Activated CD8-positive, alpha-beta memory T cell treated with anti-CD3 and anti-CD28 coated beads for 48 hours (primary cell): ENCODE data around the gene CAP1.
A peak's percentile ranks its signal among the peaks of the same experiment; 100 is the strongest.
"Not testable (repeated sequence)": the region's sequence is repeated elsewhere in the genome, so short reads cannot be mapped to it uniquely, and the experiment has no call there.

ENCODE experiments used
- DNase-seq, 3 experiments: peaks; one replicate each; pipeline ENCODE4 v3.0.0-alpha.2; 2020; ENCODE audit warnings: low read depth in 2 of 3, low spot score in 2 of 3

CAP1 gene

DNA sequence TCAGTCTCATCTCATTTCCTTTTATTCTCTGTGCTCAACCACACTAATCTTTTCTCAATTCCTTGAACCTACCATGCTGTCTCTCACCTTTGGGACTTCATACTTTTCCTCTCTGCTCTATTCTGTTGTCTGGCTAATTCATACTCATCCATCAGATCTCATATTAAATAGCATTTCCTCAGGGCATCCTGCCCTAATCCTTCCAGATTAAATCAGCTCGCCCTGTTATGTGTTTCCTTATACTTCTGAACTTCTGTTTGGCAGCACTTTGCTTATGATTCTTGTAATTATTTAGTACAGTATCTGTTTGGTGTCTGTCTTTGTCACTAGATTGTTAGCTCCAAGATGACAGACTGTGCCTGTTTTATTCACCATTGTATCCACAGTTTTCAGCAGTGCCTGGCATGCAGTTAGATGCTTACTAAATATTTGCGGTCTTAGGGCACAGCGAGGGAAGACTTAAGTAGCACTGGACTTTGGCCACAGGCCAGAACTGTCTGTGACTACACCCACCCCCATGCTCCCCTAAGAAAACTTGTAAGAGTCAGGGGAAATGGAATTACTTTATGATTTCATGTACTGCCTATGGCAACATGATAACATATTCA is 9.9 kb upstream of the CAP1 start:
- DNase-seq = no peak

DNA sequence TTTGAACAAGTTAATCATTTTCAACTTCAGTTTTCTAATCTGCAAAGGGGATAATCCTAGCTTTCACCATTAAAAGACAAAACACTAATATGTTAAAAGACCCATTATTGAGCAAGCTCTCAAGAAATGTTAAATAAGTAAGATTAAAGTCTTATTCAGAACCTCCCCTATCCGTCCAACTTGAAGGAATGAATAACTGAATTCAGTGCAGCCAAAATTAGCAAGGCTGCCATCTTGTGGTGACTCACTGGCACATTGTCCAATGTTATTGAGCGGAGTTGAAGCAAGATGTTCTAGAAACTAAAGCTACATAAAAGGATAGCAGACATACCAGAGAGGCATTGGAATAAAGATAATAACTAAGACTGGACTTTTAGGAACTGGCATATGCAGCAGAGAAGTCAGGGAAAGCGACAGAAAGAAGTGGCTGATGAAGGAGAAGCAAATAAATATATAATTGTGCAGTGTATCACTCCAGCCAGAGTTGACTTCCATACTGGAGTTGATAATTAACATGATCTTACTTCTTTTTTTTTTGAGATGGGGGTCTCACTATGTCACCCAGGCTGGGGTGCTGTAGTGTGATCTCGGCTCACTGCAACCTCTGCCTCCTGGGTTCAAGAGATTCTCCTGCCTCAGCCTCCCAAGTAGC is 8.2 kb upstream of the CAP1 start:
- DNase-seq = no peak

DNA sequence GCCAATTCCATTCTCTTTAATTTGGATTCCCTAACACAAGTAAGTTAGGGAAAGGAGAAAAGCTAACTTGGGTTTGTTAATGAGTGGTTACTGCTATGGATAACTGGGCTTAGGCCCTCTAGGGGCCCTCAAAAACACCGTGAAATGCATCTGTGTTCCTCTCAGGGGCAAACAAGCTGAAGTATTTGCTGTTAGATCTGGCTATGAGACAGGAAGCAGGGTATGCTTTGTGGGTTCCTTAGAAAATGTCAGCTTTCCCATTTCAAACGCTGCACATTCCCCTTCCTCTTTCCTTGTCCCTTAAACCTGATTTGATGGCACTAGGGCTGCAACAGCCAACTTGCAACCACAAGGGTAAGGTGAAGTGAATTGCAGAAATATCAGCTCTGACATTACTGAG is 5.7 kb upstream of the CAP1 start:
- DNase-seq = no peak

DNA sequence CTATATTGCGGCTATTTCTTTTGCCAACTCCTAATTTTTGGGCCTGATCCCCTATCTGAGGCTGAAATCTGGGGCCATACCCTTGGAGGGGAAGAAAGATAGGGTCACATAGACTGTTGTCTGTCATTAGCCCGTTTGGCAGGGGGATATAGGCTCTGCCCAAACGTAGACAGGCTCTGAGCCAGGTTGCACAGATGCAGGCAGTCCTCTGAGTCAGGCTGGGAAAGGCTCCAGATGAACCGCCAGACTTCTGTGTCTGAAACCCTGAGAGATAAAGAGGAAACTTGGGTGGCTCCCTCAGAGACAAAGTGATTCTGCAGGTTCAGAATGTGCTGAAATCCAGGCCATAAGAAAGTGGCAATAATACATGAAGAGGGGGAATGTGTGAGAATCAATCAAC is 4.0 kb upstream of the CAP1 start:
- DNase-seq = no peak

DNA sequence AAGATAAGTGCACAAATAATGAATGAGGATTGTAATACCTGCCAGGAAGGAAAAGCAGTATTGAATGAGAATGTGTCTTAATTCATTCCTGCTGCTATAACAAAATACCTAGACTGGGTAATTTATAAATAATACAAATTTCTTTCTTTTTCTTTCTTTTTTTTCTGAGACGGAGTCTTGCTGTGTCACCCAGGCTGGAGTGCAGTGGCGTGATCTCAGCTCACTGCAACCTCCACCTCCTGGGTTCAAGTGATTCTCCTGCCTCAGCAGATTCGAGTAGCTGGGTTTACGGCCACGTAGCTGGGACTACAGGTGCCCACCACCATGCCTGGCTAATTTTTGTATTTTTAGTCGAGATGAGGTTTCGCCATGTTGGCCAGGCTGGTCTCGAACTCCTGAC is 3.3 kb upstream of the CAP1 start:
- not testable (repeated sequence) for DNase-seq

DNA sequence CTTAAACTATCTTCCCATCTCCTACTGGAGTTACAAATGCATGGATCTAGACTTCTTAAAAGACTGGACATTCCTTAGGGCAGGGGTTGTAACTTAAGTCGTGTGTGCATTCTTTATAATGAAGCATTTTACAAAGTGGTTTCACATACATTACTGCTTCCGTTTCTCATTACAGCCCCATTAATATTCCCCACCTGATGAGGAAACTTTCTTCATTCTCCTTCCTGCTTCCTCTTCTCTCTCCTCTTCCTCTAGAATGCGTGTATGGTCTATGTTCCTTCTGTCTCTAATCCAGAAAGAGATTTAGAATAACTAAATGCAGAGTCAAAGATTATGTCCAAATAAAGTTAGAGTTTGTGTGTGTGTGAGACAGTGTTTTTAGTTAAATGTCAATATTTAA is 1.8 kb upstream of the CAP1 start:
- no peak for DNase-seq

DNA sequence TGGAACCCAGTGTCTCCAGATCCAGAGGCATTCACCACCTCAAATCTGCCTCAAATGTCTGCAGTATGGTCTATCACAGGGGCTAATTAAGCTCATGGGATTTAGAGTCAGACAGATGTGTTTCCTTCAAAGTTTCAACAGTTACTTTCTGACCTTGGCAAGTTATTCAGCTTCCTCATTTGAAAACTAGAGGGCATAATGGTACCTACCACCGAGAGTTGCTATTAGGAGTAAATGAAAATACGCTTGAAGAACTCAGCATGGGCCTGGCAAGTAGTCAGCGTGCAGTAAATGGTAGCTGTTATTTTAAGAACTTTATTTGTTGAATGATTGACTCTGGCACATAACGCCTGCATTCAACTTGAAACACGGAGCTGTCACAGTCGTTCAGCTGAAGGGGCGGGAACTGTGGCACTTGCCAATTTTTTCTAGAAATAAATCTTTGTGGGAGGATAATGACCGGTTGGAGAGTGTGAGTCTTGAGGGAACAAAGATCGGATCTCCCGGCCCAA is 1.2 kb upstream of the CAP1 start:
- no peak for DNase-seq

DNA sequence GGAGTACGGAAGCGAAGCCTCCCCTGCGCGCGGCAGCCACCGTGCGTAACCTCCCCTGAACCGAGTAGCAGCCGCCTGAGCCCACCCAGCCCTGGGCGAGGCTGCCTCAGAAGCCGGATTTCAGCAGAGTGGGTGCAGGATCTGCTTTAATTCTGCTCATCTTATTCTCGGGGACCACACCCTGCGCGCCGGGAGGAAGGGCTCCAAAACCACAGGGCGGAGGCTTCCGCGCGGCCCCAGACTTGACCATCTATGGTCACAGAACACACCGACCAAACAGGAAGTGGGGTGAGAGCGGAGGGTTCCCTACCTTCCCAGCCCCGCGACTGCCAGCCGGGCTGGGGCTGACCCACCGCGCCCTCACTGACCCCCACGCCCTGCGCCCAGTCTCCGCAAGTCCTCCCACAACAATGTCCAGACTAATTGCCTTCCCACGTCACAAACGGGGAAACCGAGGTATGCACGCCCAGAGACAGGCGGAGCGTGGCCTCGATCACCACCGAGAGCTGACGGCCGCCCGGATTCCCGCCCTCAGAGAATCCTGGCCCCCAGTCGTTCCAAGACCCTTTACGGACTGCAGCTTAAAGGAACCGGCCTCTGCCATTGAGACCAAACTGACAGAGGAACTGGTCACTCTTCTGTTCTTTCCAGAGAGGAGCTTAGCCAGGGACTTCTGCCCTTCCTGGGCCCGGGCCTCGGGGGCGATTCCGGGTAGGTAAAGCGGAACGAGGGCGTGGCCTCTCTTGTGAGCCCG is 595 bp upstream of the CAP1 start:
- peak; percentile 44 to 74 (median 58) for DNase-seq

DNA sequence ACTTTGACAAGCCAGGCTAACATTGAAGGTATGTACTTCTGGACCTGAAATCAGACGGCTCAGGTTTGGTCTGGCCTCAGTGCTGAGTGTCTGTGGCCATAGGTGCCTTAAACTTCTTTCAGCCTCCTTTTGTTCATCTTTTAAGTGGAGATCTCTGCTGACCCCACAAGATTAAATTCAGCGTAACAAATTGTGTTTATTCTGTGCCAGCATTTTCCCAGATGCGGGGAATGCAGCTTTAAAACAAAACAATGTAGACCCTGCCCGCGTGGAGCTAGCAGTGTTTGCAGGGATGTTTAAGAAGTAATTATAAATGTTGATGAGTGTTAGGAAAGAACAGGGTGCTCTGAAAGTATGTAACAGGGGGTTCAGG is 923 bp downstream of the CAP1 start:
- DNase-seq = no peak

DNA sequence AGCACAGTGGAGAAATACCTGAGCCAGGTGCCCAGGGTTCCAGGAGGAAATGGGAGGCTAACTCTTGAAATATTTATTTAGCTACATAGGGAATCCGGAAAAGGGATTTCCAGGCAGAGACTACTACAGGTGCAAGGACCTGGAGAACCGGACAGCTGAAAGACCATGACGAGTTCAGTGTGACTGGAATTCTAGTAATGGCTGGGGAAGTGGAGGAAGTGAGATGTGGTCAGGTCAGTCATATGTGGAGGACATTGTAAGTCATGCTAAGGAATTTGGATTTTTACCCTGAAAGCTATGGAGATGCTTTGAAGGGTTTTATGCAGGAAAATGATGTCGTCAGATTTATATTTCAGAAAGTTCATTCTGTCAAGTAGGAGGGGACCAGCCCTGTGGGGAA is 1.8 kb downstream of the CAP1 start:
- no peak for DNase-seq

DNA sequence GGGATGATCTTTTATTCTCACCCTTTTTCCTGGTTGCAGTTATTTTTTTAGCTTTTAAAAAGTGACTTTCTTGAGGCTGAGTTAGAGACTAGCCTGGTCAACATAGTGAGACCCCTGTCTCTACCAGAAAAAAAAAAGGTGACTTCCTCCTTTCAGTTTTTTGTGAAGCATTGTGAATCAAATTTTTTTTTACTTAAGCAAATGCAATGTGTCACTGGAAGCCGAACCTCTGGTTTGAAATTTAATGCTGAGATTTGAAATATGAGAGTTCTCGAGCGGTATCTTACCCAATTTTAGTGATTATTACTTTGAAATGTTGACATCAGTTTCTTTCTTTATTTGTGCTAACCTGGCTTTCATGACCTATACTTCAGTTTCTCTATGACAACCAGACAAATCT is 3.6 kb downstream of the CAP1 start:
- DNase-seq = no peak

DNA sequence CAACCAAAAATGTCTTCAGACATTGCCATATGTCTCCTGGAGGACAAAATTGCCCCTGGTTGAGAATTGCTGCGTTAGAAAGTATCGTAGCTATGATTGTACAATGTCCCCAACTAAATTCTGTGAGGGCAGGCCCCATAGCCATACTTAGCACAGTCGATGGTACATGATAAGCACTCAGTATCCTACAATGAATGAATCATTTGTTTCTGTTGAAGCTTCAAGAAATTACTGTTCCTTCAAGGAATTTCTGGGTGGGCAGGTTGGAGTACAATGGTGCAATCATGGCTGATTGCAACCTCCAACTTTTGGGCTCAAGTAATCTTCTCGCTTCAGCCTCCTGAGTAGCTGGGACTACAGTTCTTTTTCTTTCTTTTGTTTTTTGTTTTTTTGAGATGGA is 4.7 kb downstream of the CAP1 start:
- no peak for DNase-seq

DNA sequence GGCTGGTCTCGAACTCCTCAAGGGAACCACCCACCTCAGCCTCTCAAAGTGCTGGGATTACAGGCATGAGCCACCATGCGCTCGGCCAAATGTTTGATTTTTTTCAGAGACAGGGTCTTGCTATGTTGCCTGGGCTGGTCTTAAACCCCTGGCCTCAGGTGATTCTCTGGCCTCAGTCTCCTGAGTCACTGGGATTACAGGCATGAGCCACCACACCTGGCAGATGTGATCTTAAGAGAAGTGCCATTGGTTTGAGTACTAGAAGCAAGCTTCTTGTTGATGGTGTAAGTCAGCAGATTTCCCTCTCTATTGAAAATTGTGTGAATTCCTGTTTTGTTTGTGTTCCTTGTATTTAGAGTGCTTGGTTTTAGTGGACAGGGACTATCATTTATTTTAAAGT is 5.2 kb downstream of the CAP1 start:
- no peak for DNase-seq

DNA sequence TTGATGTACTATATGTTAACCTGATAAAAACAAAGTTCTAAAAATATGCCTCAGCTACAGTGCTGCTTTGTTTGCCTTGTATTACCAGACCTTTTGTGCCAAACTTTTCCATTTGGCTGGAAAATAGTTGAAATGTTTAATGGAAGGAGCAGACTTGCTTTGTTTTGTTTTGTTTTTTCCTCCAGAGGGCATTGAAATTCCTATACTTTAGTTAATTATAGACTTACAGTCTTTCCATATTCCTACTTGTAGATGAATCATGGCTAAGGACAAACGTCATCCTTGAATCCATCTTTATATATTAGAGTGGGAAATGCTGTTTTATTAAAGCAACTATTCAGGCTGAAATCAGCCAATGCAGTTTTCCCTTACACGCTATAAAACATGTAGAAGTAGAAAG is 6.7 kb downstream of the CAP1 start:
- DNase-seq = no peak

DNA sequence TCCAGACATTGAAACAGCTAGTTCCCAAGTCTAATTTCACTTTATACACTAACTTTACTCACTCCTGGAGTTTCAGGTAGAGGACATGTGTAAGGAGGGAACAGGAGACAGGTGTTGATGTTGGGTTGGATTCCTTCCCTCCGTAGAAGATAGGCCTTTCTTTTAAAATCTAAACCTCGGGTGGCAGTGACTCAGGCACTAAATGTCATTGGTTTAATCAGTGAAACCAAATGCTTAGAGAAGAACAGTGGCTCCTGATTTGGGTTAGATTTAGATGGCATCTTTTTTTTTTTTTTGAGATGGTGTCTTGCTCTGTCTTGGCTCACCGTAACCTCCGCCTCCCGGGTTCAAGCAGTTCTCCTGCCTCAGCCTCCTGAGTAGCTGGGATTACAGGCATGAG is 7.2 kb downstream of the CAP1 start:
- DNase-seq = no peak

DNA sequence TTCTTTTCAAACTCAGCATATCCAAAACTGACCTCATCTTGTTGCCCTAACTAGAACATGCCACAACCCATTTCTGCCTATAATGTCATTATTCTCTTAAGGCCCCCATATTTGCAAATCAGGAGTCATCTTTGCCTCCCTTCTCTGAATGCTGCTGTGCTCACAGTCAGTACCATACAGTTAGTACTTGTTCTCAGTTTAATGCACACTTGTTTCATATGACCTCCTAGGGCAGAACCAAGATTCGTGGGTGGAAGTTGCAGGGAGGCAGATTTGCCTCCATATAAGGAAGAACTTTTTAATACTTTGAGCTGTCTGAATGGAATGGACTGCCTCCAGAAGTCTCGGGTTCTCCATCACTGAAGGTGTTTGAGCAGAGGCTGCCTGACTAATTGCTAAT is 9.2 kb downstream of the CAP1 start:
- DNase-seq = no peak

DNA sequence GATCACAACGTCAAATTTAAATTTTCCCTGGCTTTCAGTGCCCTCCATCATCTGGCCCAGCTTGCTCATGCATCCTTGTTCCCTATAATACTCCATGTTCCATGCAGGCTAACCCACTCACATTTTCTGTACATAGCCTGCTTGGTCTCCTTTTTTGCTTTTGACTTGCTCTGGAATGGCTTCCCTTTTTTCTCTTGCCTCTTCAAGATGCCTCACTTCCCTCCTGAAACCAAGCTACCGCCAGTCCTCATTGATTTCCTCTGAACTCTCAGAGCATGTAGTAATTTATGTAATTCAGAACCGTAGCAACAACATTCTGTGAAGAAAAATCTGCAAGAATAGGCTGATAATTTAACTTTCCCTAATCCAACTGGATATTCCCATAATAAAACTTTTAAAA is 10.3 kb downstream of the CAP1 start:
- no peak for DNase-seq

DNA sequence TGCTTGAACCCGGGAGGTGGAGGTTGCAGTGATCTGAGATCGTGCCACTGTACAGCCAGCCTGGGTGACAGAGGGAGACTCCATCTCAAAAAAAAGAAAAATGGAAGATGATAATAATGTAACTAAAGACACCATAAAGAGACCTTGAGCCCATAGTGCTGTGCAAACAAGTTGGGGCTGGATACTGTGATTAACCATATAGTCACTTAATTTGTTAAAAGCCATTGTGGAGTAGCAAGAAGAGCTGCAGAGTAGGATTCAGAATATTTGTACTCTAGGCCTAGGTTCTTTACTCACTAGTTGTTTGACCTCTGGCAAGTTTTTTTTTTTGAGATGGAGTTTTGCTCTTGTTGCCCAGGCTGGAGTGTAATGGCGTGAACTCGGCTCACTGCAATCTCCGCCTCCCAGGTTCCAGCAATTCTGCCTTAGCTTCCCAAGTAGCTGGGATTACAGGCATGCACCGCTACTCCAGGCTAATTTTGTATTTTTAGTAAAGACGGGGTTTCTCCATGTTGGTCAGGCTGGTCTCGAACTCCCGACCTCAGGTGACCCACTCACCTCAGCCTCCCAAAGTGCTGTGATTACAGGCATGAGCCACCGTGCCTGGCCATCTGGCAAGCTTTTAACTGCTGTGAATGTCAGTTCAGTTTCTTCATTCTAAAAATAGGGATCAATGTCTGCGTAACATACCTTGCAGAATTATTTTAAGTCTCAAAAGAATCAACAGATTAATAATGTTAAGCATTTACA is 12.8 kb downstream of the CAP1 start:
- no peak for DNase-seq

DNA sequence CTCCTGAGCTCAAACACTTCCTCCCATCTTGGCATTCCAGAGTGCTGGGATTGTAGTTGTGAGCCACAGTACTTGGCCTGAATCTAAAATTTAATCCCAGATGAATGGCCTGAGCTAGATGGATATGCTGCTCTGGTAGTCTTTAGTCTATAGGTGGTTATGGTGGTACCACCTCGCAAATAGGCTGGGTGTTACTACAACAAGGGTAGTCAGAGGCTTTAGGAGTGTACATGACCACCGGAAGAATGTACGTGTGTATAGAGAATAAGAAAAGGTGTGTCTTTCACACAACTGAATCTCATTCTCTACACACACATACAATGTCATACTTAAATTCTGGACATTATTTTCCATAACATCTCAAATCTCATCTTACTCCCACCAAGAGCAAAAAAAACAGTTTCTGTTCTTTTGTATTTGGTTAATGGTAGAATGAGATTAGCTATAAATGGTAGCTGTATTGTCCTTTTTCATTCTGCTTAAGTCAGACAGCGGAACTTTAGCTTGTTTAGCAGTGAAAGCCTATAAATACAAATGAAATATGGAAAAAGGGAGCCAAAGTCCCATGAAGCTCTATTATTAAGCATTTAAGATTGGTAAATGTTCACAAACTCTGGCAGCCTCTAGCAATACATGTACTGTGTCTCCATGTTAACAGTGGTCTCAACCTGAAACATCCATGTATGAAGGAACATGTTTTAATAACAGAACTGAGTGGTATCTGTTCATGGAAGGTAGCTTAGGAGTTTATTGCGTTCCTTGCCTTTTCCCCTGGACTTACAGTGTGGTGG is 16.2 kb downstream of the CAP1 start:
- no peak for DNase-seq

DNA sequence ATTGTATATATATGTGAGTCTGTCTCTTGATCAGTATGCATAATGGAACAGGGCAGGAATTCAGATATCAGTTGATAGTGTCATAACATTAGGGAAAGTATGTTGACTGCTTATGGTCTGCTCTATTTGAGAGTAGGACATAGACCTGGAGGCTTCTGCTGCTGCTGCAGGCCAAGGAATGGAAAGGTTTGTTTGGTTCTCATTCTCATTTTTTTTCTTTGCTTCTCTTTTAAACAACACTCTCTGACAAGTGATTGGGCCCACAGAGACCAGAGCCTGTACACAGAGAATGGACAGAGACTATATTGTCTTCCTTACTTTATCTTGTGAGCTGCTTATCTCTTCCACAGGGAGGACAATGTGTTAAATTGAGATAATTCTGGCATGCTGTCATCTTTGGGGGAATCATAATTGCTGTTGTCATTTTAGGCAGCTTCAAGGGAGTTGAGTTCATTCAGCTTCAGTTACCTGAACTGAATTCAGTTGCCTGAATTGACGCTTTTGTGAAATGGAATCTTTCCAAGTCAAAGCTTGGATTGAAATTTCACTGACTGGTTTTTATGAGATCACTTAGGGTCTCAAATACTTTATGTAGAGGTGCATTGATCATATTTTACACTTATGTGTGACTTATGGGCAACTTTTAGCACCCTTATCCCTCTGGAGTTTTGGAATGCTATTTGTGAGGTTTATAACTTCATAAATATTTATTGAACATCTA is 16.9 kb downstream of the CAP1 start:
- DNase-seq = no peak
